Astrocyte of the spinal cord (primary cell): ENCODE data around the gene TKTL2.
A peak's percentile ranks its signal among the peaks of the same experiment; 100 is the strongest.

ENCODE experiments used
- DNase-seq: peaks from one replicate; pipeline ENCODE4 v3.0.0; 2011; ENCODE audit warnings: low read depth, low spot score
- H3K4me3 ChIP-seq: 2 replicates; pipeline ENCODE4 v1.5.1; 2011; ENCODE audit warnings: low read depth, mild to moderate bottlenecking, low read length, moderate library complexity
- in situ Hi-C: cut with HindIII; loops from 2 replicates; pipeline ENCODE4 v1.10.0; 2017; ENCODE audit warnings: low sequenced_read_pairs
- TF ChIP-seq, protein P1 (sequence below): IDR thresholded peaks from 2 replicates; pipeline ENCODE4 v1.5.1; 2012; ENCODE audit warnings: low read depth, mild to moderate bottlenecking, low read length, inconsistent platforms

Gene TKTL2

DNA sequence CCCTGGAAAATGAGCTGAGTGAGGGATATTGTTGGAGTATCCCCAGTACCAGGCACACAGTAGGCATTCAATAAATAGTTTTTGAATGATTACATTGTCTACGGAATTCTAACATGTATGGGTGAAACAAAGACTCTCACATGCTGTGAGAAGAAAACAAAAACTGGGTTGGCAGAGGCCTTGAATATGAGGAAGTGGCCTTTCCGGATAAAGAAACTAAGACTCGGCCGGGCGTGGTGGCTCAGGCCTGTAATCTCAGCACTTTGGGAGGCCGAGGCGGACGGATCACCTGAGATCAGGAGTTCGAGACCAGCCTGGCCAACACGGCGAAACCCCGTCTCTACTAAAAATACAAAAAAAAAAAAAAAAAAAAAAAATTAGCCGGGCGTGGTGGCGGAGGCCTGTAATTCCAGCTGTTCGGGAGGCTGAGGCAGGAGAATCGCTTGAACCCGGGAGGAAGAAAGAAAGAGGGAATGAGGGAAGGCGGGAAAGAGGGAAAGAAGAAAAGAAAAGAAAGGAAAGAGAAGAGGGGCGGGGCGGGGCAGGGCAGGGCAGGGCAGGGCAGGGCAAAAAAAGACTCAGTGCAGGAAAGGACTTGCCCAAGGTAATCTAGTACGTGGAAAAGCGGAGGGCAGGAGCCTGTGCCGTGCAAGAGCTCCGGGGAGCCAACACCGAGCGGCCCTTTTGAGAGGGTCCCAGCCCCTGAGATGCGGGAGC is 20.2 kb upstream of the TKTL2 start:
- in situ Hi-C loops, result no loop called here
- DNase-seq, result no peak
- peak overlapping the region; percentile 98 for H3K4me3 ChIP-seq
- TF ChIP-seq, protein P1, sequence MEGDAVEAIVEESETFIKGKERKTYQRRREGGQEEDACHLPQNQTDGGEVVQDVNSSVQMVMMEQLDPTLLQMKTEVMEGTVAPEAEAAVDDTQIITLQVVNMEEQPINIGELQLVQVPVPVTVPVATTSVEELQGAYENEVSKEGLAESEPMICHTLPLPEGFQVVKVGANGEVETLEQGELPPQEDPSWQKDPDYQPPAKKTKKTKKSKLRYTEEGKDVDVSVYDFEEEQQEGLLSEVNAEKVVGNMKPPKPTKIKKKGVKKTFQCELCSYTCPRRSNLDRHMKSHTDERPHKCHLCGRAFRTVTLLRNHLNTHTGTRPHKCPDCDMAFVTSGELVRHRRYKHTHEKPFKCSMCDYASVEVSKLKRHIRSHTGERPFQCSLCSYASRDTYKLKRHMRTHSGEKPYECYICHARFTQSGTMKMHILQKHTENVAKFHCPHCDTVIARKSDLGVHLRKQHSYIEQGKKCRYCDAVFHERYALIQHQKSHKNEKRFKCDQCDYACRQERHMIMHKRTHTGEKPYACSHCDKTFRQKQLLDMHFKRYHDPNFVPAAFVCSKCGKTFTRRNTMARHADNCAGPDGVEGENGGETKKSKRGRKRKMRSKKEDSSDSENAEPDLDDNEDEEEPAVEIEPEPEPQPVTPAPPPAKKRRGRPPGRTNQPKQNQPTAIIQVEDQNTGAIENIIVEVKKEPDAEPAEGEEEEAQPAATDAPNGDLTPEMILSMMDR, result no peak

DNA sequence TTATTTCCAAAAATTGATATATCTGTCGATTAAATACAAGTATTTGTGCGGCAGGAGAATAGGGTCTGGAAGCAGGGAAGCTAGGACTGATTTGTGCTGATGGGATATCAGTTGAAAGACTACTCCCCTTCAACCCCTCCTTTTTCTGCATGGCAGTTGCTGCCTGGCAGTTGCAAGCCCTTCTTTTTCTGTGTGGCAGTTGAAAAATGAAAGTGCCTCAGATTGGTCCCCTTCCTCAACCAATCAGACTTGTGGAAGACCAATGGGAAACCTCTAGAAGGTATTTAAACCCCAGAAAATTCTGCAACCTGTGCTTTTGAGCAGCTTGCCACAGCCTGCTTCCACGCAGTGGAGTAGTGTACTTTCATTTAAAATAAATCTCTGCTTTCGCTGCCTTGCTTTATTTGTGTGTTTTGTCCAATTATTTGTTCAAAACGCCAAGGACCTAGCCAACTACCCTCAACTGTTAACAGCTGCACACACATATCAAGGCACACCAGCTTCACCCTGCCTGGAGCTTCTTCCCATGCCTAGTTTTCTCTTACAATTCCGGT is 19.5 kb upstream of the TKTL2 start:
- DNase-seq, result no peak
- TF ChIP-seq, protein P1, result no peak
- no peak overlapping the region for H3K4me3 ChIP-seq
- in situ Hi-C loops, result no loop called here

DNA sequence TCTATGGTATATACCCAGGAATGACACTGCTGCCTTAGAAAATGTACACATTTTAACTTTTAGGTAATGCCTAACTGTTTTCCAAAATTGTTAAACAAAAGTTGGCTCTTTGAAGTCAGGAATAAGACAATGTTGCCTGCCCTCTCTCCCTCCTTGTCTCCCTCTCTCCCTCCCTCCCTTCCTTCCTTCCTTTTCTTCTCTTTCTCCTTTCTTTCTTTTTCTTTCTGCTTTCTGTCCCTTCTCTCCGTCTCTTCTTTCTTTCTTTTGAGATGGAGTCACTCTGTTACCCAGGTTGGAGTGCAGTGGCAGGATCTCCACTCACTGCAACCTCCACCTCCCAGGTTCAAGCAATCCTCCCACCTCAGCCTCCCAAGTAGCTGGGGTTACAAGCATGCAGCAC is 16.4 kb upstream of the TKTL2 start:
- TF ChIP-seq, protein P1, result no peak
- no peak for DNase-seq
- in situ Hi-C loops, result no loop called here
- no peak overlapping the region for H3K4me3 ChIP-seq

DNA sequence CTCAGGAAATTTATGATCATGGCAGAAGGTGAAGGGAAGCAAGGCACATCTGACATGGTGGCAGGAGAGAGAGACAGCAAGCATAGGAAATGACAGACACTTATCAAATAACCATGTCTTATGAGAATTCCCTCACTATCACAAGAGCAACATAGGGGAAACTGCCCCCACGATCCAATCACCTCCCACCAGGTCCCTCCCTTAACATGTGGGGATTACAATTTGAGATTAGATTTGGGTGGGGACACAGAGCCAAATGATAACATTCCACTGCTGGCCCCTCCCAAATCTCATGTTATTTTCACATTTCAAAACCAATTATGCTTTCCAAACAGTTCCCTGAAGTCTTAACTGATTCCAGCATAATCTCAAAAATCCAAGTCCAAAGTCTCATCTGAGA is 12.8 kb upstream of the TKTL2 start:
- H3K4me3 ChIP-seq, result no peak overlapping the region
- TF ChIP-seq, protein P1, result no peak
- no peak for DNase-seq
- in situ Hi-C loops, result no loop called here

DNA sequence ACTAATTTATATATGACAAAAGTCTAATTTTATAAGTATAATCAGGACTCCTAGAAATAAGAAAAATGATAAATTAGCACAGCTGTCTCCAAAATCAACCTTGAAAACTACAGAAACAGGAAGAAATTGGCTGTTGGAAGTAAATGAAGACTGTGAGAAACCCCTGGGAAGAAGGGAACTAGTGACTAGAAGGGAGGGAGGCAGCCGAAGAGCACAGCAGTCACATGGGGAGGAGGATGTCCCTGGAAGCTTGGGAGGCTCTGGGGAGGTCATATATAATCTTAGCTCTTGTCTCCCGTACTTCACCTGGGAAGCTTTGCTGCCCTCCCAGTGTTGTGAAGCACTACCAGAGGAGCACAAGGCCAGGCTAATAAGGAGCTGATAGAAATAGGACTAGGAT is 12.0 kb upstream of the TKTL2 start:
- no peak overlapping the region for H3K4me3 ChIP-seq
- in situ Hi-C loops, result no loop called here
- TF ChIP-seq, protein P1, result no peak

DNA sequence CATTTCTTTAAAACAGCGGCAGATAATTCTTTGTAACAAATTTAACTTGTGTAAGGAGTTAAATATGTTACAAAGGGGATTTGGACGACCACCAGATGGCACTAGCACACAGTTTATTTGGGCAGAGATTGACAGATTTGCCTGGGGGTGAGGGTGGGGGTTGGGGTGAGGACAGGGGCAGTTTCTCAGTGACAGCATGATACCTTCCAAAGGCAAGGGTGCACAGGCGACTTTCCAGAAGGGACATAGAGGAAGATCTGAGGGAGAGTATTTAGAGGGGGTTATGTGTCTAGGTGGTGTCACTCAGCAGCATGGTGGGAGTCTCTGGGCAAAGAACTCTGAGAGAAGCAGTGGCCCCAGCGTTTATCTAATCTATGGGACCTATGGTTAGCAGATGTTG is 11.4 kb upstream of the TKTL2 start:
- peak; percentile 49 for DNase-seq
- TF ChIP-seq, protein P1, result peak; percentile 54
- H3K4me3 ChIP-seq, result no peak overlapping the region
- in situ Hi-C loops, result no loop called here

More for the DNA sequence above, 12.0 kb upstream of the TKTL2 start:
- no peak for DNase-seq
